HepG2 (cell line): ENCODE measurements around the gene ANKRD39. TPM values are rescaled to one million over a fixed set of nuclear protein-coding genes. Genes with fewer than 3 reads are reported as not detected.

Experiments used
- AGO1 ChIP-seq: fragments of 200-400 bp; formaldehyde crosslinking; IDR thresholded peaks from 2 replicates; pipeline ENCODE4 v1.6.1; 2017; ENCODE audit warnings: mild to moderate bottlenecking, low read depth, low read length, moderate library complexity; ENCODE audit not compliant: poor library complexity, severe bottlenecking
- CBX5 ChIP-seq: sonication (generic); formaldehyde crosslinking; IDR thresholded peaks from 2 replicates; pipeline ENCODE4 v1.4.0; 2020; ENCODE audit warnings: missing genetic modification reagents, borderline replicate concordance
- CHD4 ChIP-seq: fragments of 200-600 bp; sonication (generic); IDR thresholded peaks from 2 replicates; pipeline ENCODE4 v1.7.0; 2017; ENCODE audit warnings: mild to moderate bottlenecking, low read length, borderline replicate concordance
- EED ChIP-seq: sonication (generic); formaldehyde crosslinking; IDR thresholded peaks from 2 replicates; pipeline ENCODE4 v1.5.0; 2020; ENCODE audit warnings: mild to moderate bottlenecking, missing genetic modification reagents
- ETV6 ChIP-seq: sonication (generic); formaldehyde crosslinking; conservative IDR thresholded peaks from 2 replicates; pipeline ENCODE4 v1.4.0; 2020; ENCODE audit warnings: missing genetic modification reagents
- FOXO1 ChIP-seq: sonication (generic); formaldehyde crosslinking; IDR thresholded peaks from 2 replicates; pipeline ENCODE4 v1.4.0; 2020; ENCODE audit warnings: missing genetic modification reagents
- GABPB1 ChIP-seq: IDR thresholded peaks from 2 replicates; pipeline ENCODE4 v1.6.1; 2016; ENCODE audit warnings: mild to moderate bottlenecking, missing genetic modification reagents, moderate library complexity, missing compliant biosample characterization
- HOXA9 ChIP-seq: sonication (generic); formaldehyde crosslinking; IDR thresholded peaks from 2 replicates; pipeline ENCODE4 v1.8.1; 2022; ENCODE audit warnings: missing genetic modification reagents, mild to moderate bottlenecking, moderate library complexity, borderline replicate concordance
- NR3C1 ChIP-seq: sonication (generic); formaldehyde crosslinking; IDR thresholded peaks from 2 replicates; pipeline ENCODE4 v1.4.0; 2020; ENCODE audit warnings: missing genetic modification reagents
- NRL ChIP-seq: sonication (generic); formaldehyde crosslinking; IDR thresholded peaks from 2 replicates; pipeline ENCODE4 v1.5.0; 2020; ENCODE audit warnings: missing genetic modification reagents, mild to moderate bottlenecking, moderate library complexity, borderline replicate concordance
- PHB2 ChIP-seq: fragments of 450-650 bp; IDR thresholded peaks from 2 replicates; pipeline ENCODE4 v1.6.1; 2018; ENCODE audit not compliant: partially characterized antibody
- SRSF4 ChIP-seq: fragments of 200-400 bp; formaldehyde crosslinking; IDR thresholded peaks from one replicate; pipeline ENCODE4 v1.6.1; 2018; ENCODE audit warnings: mild to moderate bottlenecking, low read depth, low read length, moderate library complexity; ENCODE audit not compliant: poor library complexity, severe bottlenecking
- SRY ChIP-seq: sonication (generic); formaldehyde crosslinking; IDR thresholded peaks from 2 replicates; pipeline ENCODE4 v1.8.0; 2022; ENCODE audit warnings: mild to moderate bottlenecking, missing genetic modification reagents
- ZFP90 ChIP-seq: sonication (generic); formaldehyde crosslinking; IDR thresholded peaks from 2 replicates; pipeline ENCODE4 v1.8.0; 2022; ENCODE audit warnings: missing genetic modification reagents, mild to moderate bottlenecking, inconsistent platforms, borderline replicate concordance
- ZHX2 ChIP-seq, 2 experiments: sonication (generic) in 1 of 2; formaldehyde crosslinking in 1 of 2; IDR thresholded peaks; 2 replicates each; pipeline versions ENCODE4 v1.6.1 to v1.9.0; 2014 to 2022; ENCODE audit warnings: antibody characterized with exemption in 1 of 2, borderline replicate concordance in 1 of 2, inconsistent platforms in 1 of 2, low read depth in 1 of 2, missing genetic modification reagents in 1 of 2
- ZNF17 ChIP-seq: sonication (generic); formaldehyde crosslinking; IDR thresholded peaks from 2 replicates; pipeline ENCODE4 v1.5.0; 2020; ENCODE audit warnings: mild to moderate bottlenecking, missing genetic modification reagents
- ZNF331 ChIP-seq: sonication (generic); formaldehyde crosslinking; IDR thresholded peaks from 2 replicates; pipeline ENCODE4 v1.4.0; 2020; ENCODE audit warnings: missing genetic modification reagents
- ZNF550 ChIP-seq: sonication (generic); formaldehyde crosslinking; IDR thresholded peaks from 2 replicates; pipeline ENCODE4 v1.4.0; 2020; ENCODE audit warnings: mild to moderate bottlenecking, missing genetic modification reagents, borderline replicate concordance
- ZNF567 ChIP-seq: sonication (generic); formaldehyde crosslinking; IDR thresholded peaks from 2 replicates; pipeline ENCODE4 v1.8.1; 2023; ENCODE audit warnings: mild to moderate bottlenecking, missing genetic modification reagents, borderline replicate concordance
- ZNF703 ChIP-seq: sonication (generic); formaldehyde crosslinking; IDR thresholded peaks from 2 replicates; pipeline ENCODE4 v1.5.1; 2020; ENCODE audit warnings: missing genetic modification reagents, mild to moderate bottlenecking, moderate library complexity, borderline replicate concordance
- ZNF737 ChIP-seq: sonication (generic); formaldehyde crosslinking; IDR thresholded peaks from 2 replicates; pipeline ENCODE4 v1.5.0; 2020; ENCODE audit warnings: missing genetic modification reagents, mild to moderate bottlenecking, borderline replicate concordance
- ZNF777 ChIP-seq: sonication (generic); formaldehyde crosslinking; IDR thresholded peaks from 2 replicates; pipeline ENCODE4 v1.4.0; 2020; ENCODE audit warnings: missing genetic modification reagents
- ZNF816 ChIP-seq: sonication (generic); formaldehyde crosslinking; IDR thresholded peaks from 2 replicates; pipeline ENCODE4 v1.8.0; 2022; ENCODE audit warnings: missing genetic modification reagents, mild to moderate bottlenecking, borderline replicate concordance
- ZSCAN29 ChIP-seq: sonication (generic); formaldehyde crosslinking; conservative IDR thresholded peaks from 2 replicates; pipeline ENCODE4 v1.4.0; 2020; ENCODE audit warnings: mild to moderate bottlenecking, missing genetic modification reagents
- polyA plus RNA-seq, 8 experiments: library from polyadenylated mRNA; depleted of rRNA in 3 of 8; stranded (reverse) in 7 of 8; unstranded in 1 of 8; fragments of >200 nt; fragmentation: Illumina TruSeq in 4 of 8; extraction: Trizol in 4 of 8; gene quantifications; 2 replicates each; pipeline versions ENCODE4 v1.2.1 to v1.2.3, GENCODE V29; 2011 to 2016; ENCODE audit warnings: low read depth in 4 of 8, missing spikeins in 1 of 8, mixed read lengths in 1 of 8; ENCODE audit not compliant: insufficient read depth in 1 of 8
- total RNA-seq, 5 experiments: library from RNA; depleted of rRNA; stranded (reverse); fragments of >200 nt; fragmentation: Illumina TruSeq; extraction: Trizol; gene quantifications; 2 replicates each; pipeline ENCODE4 v1.2.3, GENCODE V29; 2016; ENCODE audit warnings: low read depth in 1 of 5

Gene ANKRD39
- total and polyA plus RNA-seq, 2 of the 13 experiments (the other 11 are each of a cell fraction or from before 2014, with no cell fraction given): 23.2 to 24.8 TPM

GRCh38 chr2:96819128-96819875 is 38.5 kb downstream of the ANKRD39 start (continued):
- no peak; the same call in 1 of the 2 replicates for TF ChIP-seq ZNF737 (CRISPR knock-in tag)
- TF ChIP-seq ZNF17: no peak
- peak; percentile 98 for TF ChIP-seq ZNF331 (CRISPR knock-in tag)
- no peak for TF ChIP-seq ZNF816 (CRISPR knock-in tag)
- TF ChIP-seq SRSF4: no peak
- no peak for TF ChIP-seq PHB2
- peak; percentile 52 for TF ChIP-seq GABPB1 (CRISPR knock-in tag)
- peak; percentile 97 for TF ChIP-seq ZNF567 (CRISPR knock-in tag)
- peak; percentile 96 for TF ChIP-seq CBX5
- TF ChIP-seq ZNF777 (CRISPR knock-in tag): peak; percentile 61; the same call in 1 of the 2 replicates
- TF ChIP-seq ETV6: 0 out of 2 replicates have a peak, but pooled peaks have one; percentile 29
- TF ChIP-seq HOXA9: no peak
- TF ChIP-seq NRL (CRISPR knock-in tag): peak; percentile 45; the same call in 1 of the 2 replicates
- TF ChIP-seq NR3C1 (CRISPR knock-in tag): no peak
- TF ChIP-seq SRY (CRISPR knock-in tag): 0 out of 2 replicates have a peak, but pooled peaks have one; percentile 44
- TF ChIP-seq ZNF550: no peak
- TF ChIP-seq AGO1: no peak
- TF ChIP-seq EED (CRISPR knock-in tag): peak; percentile 77; the same call in 1 of the 2 replicates
- TF ChIP-seq CHD4: 0 out of 2 replicates have a peak, but pooled peaks have one; percentile 38
- TF ChIP-seq FOXO1 (CRISPR knock-in tag): peak; percentile 100
- no peak for TF ChIP-seq ZNF703 (CRISPR knock-in tag)
- peak; percentile 75 for TF ChIP-seq ZHX2 (IDR thresholded peaks at IDR 0.05; ENCODE audit: low read depth)
- no peak; the same call in 1 of the 2 replicates for TF ChIP-seq ZHX2 (CRISPR knock-in tag; IDR thresholded peaks at IDR 0.05; ENCODE audit: borderline replicate concordance)
- TF ChIP-seq ZFP90 (CRISPR knock-in tag): peak; percentile 96
- TF ChIP-seq ZSCAN29 (CRISPR knock-in tag): peak; percentile 91; the same call in 1 of the 2 replicates
